Parathyroid adenoma (tissue), 2 donors: ENCODE measurements around the gene DDX24.
"Not testable (repeated sequence)": the region's sequence is repeated elsewhere in the genome, so short reads cannot be mapped to it uniquely, and the experiment has no call there.

ENCODE experiments used
- H2AFZ ChIP-seq: fragments of 300-600 bp; sonication (generic); one replicate; pipeline ENCODE4 v1.7.0; 2017; ENCODE audit warnings: antibody characterized with exemption, mild to moderate bottlenecking
- H3K27ac ChIP-seq: fragments of 300-600 bp; sonication (generic); one replicate; pipeline ENCODE4 v1.7.0; 2017
- H3K27me3 ChIP-seq: fragments of 300-600 bp; sonication (generic); one replicate; pipeline ENCODE4 v1.7.0; 2017; ENCODE audit warnings: low read length; ENCODE audit not compliant: control insufficient read depth, insufficient read depth
- H3K36me3 ChIP-seq: fragments of 300-600 bp; sonication (generic); one replicate; pipeline ENCODE4 v1.7.0; 2017; ENCODE audit warnings: low read length; ENCODE audit not compliant: control insufficient read depth, insufficient read depth
- H3K4me1 ChIP-seq: fragments of 300-600 bp; sonication (generic); one replicate; pipeline ENCODE4 v1.7.0; 2017; ENCODE audit warnings: control low read depth
- H3K4me2 ChIP-seq: fragments of 300-600 bp; sonication (generic); one replicate; pipeline ENCODE4 v1.7.0; 2017; ENCODE audit warnings: low read length
- H3K4me3 ChIP-seq: fragments of 300-600 bp; sonication (generic); one replicate; pipeline ENCODE4 v1.7.0; 2017; ENCODE audit warnings: low read depth, low read length
- H3K79me2 ChIP-seq: fragments of 300-600 bp; sonication (generic); one replicate; pipeline ENCODE4 v1.7.0; 2017; ENCODE audit warnings: control low read depth
- H3K9ac ChIP-seq: fragments of 300-600 bp; sonication (generic); one replicate; pipeline ENCODE4 v1.7.0; 2017; ENCODE audit warnings: mild to moderate bottlenecking
- H3K9me3 ChIP-seq: fragments of 300-600 bp; sonication (generic); one replicate; pipeline ENCODE4 v1.7.0; 2017; ENCODE audit warnings: low read length; ENCODE audit not compliant: control insufficient read depth
- CTCF ChIP-seq: fragments of 300-600 bp; sonication (generic); IDR thresholded peaks from one replicate; pipeline ENCODE4 v1.7.0; 2017; ENCODE audit warnings: antibody characterized with exemption, mild to moderate bottlenecking
- donor health status: primary hyperparathyroidism.

Gene DDX24

GRCh38 chr14:94077111-94077821 lies 3.7 kb downstream of the DDX24 start:
- H3K27ac ChIP-seq: no peak overlapping the region
- peaks cover 16% of the 10 kb centered on the region for H3K4me1 ChIP-seq
- H3K27me3 ChIP-seq: no peaks in the 10 kb centered on the region
- no peak for TF ChIP-seq CTCF
- peaks cover 69% of the 10 kb centered on the region for H3K79me2 ChIP-seq
- no peak overlapping the region for H2AFZ ChIP-seq
- no peak overlapping the region for H3K9ac ChIP-seq
- no peaks in the 10 kb centered on the region for H3K36me3 ChIP-seq
- no peak overlapping the region for H3K4me3 ChIP-seq
- H3K4me2 ChIP-seq: peak overlapping the region; percentile 50
- H3K9me3 ChIP-seq: peaks cover 8% of the 10 kb centered on the region

- H2AFZ ChIP-seq: no peak overlapping the region
- H3K36me3 ChIP-seq: no peaks in the 10 kb centered on the region
- no peaks in the 10 kb centered on the region for H3K27me3 ChIP-seq
- peaks cover 82% of the 10 kb centered on the region for H3K79me2 ChIP-seq
- H3K4me3 ChIP-seq: no peak overlapping the region
- TF ChIP-seq CTCF: no peak
- H3K4me2 ChIP-seq: no peak overlapping the region
- H3K4me1 ChIP-seq: peaks cover 16% of the 10 kb centered on the region
- no peak overlapping the region for H3K27ac ChIP-seq
- H3K9me3 ChIP-seq: peaks cover 8% of the 10 kb centered on the region
- H3K9ac ChIP-seq: no peak overlapping the region
These were observed 6.0 kb downstream of the DDX24 start for GRCh38 chr14:94075008-94075407.

GRCh38 chr14:94074534-94074933 lies 6.5 kb downstream of the DDX24 start:
- Histone ChIP-seq H3K79me2 (peaks cover 83% of the 10 kb centered on the region), H3K9ac (no peak overlapping the region), H3K27ac (no peak overlapping the region), H3K4me1 (peaks cover 16% of the 10 kb centered on the region), H2AFZ (no peak overlapping the region), H3K4me3 (no peak overlapping the region), H3K9me3 (peaks cover 8% of the 10 kb centered on the region), H3K4me2 (no peak overlapping the region), H3K27me3 (no peaks in the 10 kb centered on the region), H3K36me3 (no peaks in the 10 kb centered on the region)
- no peak for TF ChIP-seq CTCF

GRCh38 chr14:94072076-94072475 lies 8.9 kb downstream of the DDX24 start:
- H3K9ac ChIP-seq, H2AFZ ChIP-seq, H3K36me3 ChIP-seq, H3K4me1 ChIP-seq, H3K27me3 ChIP-seq, H3K9me3 ChIP-seq, H3K27ac ChIP-seq, H3K4me2 ChIP-seq, H3K4me3 ChIP-seq: not testable (repeated sequence)
- peaks cover 80% of the 10 kb centered on the region for H3K79me2 ChIP-seq

- TF ChIP-seq CTCF: no peak
- Histone ChIP-seq H3K27me3 (no peaks in the 10 kb centered on the region), H3K4me3 (no peak overlapping the region), H3K36me3 (no peaks in the 10 kb centered on the region), H3K27ac (no peak overlapping the region), H3K9me3 (no peaks in the 10 kb centered on the region), H2AFZ (no peak overlapping the region), H3K9ac (no peak overlapping the region), H3K4me2 (no peak overlapping the region), H3K79me2 (peaks cover 61% of the 10 kb centered on the region), H3K4me1 (peaks cover 12% of the 10 kb centered on the region)
These were observed 14.8 kb downstream of the DDX24 start for GRCh38 chr14:94066089-94066676.
